GM21447 (cell line): ENCODE data around the gene CD93.

ENCODE experiments used
- ATAC-seq: cut with Tn5 transposase; IDR thresholded peaks from one replicate; pipeline ENCODE4 v1.9.1; 2021; ENCODE audit not compliant: unreplicated experiment

The CD93 gene

DNA sequence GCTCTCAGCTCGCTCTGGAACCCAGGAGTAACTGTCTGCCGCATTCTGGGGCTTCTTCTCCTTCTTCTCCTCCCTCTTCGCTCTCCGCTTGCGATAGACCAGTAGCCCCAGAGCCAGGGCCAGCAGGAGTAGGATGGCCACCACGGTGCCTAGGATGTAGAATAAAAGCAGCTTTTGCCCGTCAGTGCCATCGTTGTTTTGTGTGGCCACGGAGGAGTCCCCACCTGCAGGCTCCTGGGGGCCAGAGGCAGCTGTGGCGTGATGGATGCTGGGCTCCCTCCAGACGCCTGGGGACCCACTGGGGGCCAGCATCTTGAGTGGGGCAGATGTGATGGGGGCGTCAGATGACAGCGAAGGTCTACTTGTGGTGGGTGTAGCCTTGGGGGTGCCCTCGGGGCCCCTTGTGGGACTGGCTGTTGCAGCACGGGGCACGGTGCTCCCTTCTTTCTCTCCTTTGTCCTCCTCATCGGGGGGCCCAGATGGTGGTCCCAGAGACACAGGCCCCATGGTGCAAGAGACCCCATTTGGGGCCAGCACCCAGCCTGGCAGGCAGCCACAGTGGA is 1.8 kb downstream of the CD93 start:
- no peak for ATAC-seq

DNA sequence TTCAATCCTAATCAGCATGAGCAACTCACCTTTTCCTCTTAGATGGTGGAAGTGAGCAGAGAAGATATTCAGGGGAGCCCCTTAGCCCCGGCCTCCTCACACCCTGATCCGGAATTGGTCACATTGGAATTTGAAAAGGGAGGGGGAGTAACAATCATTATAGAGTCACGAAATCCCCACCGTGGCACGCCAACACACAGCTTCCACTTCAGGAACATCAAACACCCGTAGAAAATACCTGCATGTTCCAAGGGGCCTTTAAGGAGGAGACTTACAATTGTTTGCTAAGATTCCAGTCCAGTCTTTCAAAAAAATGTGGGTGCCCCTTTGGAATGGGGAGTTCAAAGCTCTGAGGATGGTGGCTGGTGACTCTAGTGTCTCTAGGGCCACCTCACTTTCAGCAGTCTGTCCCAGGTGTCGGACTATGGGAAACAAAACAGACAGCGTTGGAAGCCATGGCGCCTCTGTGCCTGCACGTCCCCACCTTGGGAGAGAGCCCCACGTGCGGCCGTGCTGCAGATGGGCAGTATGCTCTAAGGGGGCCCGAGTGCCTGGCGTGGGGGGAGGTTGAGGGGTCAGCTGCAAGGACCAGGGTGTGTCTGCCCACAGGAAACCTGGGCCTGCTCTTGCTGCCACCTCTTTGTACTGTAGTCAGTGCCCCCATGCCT is 2.4 kb downstream of the CD93 start:
- no peak for ATAC-seq

DNA sequence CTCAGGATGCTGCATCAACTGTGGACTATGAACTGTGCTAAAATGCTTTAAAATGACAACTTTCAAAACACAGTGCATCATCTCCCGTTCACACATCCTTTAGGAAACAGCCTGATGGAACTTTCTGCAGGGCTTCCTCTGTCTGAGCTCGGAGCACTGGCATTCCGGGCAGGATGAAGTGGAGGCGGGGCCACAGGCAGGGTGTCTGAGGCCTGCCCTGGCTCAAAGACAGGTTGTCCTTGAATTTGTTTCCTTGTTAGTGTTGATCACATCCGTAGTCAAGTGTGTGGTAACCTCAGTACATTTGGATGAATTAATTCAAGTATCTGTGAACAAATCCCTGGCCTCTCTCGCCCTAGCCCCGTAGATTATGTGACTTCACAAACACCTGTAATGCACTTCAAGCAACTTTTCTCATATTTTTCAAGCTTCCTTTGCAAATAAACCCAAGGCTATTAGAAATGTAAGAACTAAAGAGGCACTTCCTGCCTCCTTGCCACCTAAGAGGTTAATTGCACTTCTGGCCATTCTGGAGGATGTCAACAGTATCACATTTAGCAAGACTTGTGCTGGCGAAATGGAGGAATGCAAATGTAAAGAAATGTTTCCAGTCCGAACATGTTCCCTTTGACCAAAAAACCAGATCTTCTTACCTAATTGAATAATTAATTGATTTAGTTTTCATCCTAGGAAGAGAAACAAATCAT is 3.1 kb downstream of the CD93 start:
- no peak for ATAC-seq

DNA sequence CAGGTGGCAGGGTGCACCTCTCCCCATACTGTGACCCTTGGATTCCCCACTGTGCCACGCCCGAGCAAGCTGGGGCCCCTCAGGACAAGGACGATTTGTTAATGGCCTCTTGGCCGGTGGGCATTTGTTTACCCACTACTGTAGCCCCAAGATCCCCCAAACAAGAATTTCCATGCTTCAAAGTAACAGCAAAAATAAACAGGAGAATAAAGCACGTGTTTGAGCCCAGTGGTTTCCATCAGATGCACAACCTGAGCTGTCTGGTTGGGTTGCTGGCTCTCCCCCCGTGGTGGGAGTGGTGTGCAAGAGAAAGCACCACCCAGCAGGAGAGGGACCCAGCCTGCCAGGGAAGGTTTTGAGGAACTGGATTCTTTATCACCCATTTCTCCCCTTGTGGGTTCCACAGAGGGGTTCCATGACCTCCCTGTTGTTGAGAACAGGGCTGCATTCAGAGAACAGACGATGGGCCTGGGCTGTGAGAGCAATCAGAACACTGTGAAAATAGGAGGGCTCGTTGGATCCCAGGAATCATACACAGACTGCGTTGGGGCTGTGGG is 4.8 kb downstream of the CD93 start:
- no peak for ATAC-seq

DNA sequence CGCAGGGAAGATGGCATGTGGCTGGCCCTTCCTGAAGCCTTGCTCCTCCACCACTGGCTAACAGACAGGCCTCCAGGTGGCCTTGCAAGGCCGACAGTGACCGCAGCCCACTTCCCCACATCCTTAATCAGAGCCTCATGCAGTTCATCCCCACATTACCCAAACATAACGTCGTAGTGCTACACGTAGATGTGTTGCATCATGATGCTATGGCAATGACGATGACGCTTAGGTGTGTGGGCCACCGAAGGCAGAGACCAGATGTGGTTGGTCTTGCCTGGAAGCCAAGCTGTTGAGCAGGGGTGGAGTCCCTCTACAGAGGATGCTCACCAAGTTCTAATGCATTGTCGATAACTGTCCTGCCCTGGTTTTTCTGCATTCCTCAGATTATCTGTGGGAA is 5.6 kb downstream of the CD93 start:
- ATAC-seq, result no peak

DNA sequence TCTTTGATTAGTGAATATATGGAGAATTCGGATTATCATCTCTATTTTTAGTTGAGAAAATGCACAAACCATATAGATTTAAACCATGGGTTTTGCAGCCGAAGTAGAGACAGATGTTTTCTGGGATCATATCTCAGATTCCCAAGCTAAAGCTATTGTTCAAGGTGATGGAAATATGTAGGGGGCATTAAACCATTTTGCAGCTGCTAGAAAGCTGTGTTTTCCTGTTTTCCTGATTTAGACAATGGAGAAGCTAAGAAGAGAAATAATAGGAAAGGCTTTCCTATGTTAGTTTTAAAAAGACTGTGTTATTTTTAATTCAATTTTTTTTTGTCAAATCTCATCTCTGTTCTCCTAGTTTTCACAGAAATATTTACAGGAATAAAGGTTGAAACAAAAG is 6.2 kb downstream of the CD93 start:
- no peak for ATAC-seq

DNA sequence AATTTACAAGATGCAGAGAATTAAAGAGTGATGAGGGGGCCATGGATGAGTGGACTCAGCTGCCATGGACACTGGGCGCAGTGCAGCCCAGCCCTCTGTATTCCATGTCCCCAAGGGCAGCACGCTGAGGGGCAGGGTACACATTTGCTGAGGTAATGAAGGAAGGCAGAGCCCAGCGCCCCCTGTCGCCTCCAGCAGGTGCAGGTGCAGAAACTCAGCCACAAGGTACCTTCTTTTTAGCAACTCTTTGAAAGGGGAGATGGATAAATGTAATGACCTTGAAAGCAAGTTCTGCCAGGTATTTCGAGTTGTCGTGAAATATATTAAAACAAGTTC is 7.1 kb downstream of the CD93 start:
- ATAC-seq, result no peak

DNA sequence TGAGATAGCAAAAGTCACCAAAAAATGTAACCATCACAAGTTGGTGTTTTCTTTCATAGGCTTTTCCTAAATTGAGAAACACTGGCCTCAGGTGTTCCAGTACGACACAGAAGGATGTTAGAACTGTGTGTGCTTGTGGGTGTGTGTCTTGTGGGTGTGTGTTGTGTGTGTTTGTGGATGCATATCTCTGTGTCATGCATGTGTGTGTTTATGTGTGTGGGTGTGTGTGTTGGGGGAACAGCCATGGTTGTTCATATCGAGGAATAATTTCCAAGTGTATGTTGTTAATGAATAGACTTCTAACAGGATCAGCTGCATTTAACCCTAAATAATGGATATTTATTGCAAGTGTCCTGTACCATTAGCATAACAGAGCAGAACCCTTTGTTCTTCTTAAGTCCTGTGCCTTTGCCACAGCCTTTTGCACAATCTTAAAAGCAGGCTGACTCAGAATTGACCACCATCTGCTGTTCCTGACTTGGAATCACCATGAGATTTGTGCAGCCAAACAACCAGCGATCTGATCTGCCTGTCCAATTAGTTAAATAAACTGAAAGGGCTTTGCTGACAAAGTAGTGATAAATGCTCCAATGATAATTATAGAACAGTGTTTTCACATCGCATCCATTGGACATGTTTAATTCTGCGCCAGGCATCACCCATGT is 7.6 kb downstream of the CD93 start:
- ATAC-seq, result no peak

DNA sequence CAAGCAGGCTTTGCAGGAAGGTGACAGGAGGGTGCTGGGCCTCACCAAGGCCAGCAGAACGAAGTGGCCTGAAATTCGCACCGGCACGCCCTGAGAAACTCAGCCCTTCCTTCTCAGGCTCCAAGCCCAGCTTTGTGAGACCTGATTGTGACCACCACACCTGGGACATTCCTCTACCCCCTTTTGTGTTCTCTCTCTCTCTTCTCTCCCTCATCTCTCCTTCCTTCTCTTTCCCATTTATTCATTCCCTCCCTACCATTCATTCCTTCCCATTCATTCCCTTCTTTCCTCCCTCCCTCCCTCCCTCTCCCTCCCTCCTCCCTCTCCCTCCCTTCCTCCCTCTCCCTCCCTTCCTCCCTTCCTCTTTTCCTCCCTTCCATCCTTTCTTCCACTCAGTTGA is 8.8 kb downstream of the CD93 start:
- ATAC-seq, result no peak

DNA sequence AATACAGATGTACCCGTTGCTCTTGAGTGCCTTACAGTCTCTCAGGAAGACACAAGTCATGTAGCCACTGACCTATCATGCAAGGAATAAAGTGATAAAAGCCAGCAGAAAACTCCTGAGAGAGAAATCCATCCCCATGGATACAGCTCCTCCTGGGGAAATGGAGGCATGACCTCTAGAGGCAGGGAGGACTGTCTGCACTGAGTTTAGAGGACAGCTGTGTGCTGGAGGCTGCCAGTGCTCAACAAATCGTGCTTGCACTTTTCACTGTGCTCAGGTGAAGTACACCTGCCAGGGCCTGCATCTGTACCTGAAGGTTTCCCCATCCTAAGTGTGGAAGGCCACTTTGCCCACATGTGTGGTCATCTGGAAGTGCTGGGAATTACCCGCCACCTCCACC is 12.1 kb downstream of the CD93 start:
- no peak for ATAC-seq

DNA sequence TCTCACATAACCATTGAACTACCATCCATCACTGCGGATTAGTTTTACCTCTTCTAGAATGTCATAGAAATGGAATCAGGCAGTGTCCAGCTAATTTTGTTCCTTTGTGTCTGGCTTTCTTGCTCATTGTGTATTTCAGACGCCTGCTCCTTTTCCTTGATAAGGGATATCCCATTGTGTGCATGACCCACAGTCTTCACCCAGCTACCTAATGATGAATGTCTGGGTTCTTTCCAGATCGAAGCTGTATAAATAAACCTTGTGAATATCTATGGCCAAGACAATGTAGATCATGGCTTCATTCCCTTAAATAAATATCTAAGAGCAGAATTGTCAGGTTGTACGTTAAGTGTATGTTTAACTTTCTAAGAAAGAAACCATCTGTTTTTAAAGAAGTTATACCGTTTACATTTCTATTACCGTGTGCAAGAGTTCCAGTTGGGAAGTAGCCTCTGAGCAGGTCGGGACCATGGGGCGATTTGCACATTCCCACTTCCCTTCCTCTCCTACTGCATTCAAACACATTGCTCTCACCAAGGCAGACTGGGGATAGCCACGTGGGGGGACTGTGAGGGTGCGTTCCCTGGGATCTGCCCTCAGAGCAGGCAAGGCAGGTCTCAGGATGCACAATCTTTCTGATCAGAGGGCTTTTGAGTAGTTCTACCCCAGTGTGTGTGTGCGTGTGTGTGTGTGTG is 13.1 kb downstream of the CD93 start:
- no peak for ATAC-seq

DNA sequence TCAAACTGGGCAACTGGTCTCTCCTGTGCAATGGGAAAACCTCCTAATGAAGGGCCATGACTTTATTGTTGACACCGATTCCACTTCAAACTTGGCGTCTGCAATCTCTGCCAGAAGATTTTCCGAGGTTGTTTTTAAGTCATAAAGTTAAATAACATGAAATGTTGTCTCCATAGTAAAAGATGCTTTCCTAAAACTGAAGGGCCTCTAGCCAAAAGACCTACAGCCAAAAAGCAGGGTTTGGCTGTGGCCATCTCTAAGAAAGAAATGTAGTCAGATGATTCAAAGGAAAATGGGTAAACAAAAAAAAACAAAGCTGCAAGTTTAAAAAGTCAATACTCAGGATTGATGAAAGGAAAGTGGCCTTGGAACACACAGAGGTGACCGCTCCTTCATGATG is 14.1 kb downstream of the CD93 start:
- ATAC-seq, result no peak

DNA sequence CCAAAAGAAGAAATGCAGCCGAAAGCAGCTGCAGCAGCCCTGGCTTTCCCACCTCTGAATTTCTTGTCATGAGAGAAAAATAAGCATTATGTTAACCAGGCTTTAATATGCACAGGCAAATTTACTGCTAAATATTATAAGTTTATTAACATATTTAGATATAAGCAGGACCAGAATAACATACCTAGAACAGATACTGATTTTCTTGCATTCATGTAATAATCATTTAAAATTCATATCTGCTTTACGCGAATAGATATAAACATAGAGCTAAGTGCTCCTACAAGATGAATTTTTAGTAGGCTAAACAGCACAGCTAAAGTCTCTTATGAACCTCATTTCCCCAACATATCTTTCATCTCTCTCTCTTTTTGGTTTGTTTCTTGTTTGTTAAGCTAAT is 14.7 kb downstream of the CD93 start:
- ATAC-seq, result no peak

DNA sequence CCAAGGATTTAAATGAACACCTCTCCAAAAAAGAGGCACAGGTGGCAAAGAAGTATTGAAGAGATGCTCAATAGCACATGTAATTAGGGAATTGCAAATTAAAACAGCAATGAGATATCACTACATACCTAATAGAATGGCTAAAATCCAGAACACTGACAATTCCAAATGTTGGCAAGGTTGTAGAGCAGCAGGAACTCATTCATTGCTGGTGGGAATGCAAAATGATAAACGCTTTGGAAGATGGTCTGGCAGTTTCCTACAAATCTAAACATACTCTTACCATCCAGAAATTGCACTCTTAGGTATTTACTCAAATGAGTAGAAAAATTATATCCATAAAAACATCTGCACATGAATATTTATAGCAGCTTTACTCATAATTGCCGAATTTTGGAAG is 17.0 kb downstream of the CD93 start:
- no peak for ATAC-seq

DNA sequence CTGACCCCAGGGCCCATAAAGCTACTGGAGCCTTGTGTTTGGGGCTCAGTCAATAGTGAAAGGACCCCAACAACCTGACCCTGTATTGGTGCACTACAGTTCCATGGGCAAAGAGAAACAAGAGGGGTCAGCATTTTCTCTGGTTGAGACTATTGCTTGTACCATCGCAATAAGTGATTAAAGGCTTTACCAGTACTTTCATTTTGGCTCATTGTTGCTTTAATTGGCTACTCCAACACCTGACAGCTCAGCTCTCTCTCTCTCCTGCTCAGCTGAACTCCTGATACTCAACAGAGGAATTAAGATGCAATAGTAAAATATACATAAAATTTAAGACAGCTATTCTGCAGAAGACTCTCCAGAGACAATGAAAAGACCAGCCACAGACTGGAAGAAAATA is 17.8 kb downstream of the CD93 start:
- no peak for ATAC-seq

DNA sequence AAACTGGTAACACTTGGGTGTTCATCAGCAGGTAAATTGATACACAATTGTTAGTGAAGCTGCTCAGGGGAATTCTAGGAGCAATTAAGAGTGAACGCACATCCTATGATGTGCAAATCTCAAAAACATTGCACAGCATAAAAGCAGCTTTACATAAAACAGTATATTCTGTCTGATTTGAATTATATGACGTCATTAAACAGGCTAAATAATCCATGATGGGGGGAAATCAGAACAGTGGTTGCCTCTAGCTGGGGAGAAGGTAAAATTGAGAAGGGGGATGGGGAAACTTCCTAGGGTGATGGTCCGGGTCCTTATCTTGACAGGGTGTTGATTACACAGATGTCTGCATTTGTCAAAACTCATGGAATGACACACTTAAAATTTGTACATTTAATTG is 19.4 kb downstream of the CD93 start:
- ATAC-seq, result no peak

DNA sequence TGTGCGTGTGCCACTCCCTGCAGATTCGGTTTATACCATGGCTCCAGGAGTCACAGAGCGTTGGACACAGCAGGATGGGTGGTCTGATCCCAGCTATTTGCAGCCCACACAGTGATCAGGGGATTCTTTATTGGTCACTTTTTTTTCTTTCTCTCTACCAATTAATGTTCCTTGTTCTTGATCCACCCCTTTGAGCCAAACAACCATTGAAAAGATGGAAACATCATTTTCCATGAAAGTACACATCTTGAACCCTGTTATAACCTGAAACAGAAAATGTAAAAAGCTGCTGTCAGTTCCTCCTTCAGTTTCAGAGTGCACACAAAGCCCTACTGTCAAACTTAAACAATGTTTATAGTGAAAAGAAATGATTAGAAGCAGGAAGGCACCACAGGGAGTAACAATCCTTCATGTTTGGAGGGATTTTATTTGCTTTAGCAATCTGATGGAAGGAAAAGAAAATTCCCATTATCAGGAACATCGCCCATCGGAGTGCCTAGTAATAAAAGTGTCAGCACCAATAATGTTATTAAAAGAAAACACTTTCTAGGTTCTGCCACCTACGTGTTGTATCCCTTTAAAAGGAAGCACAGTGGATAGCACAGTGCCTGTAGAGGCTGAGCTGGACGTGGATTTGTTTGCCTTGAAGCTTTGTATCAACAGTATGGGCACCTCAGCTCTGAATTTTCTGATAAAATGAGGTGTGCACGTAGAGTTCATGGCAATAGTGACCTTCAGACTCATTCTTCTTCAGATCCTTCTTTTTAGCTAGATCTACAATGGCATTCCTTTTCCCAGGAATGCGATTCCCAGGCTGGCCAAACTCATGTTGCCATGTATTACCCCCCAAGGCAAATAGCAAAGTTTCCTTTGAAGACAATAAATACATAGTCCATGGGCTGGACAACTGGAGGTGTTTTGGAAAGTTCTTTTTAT is 20.6 kb downstream of the CD93 start:
- ATAC-seq, result no peak

DNA sequence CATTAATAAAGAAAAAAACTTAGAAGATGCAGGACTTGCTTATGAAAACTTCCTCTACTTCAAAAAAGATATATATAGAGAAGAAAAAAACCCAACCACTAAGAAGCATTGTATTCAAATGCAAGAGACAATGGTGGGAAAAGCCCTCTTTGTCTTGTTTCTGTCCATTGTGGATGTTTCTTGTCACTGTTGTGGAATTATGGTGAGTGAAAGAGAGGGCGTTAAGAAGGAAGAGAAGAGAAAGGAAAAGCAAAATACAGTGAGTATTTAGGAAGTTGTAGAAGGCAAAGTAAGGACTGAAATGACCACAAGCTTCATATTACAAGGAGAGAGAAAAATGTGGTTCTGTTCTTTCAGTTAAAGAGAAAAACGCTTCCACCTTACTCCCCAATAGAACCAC is 22.5 kb downstream of the CD93 start:
- ATAC-seq, result no peak

DNA sequence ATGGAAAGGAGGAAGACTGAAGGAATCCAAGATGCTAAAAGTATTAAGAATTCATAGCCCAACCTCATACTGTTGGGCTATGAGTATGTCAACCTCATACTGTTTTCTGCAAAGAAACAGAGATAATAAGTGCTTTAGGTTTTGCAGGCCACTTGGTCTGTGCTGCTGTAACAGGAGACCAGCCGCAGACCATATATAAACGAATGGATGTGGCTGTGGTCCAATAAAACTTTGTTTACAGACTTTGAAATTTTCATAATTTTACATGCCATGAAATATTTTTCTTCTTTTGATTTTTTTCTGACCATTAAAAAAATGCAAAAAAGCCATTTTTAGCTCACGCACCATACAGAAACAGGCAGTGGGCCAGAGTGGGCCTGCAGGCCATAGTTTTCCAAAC is 23.0 kb downstream of the CD93 start:
- no peak for ATAC-seq

DNA sequence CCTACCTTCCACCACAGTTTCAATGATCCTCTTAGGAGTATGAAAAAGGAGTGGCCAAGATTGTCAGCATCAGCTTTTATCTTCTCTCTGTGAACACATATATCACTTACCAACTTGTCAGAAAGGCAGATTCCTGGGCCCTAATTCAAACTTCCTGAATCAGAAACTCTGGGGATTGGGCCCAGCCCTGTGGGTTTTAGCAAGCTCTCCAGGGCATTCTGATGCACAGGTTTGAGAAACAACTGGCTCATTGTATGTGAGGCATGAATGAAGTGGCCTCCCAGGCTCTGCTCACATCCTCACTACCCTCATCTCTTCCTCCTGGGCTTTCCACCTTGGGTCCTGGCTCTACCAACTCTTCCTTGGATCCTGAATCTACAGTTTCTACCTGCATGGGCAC is 23.5 kb downstream of the CD93 start:
- no peak for ATAC-seq
